ENCODE results near the gene EXOC3.

- no peak for TF ChIP-seq CTCF (conservative IDR thresholded peaks at IDR 0.05; ENCODE audit: low read depth, low read length)
- no peak for TF ChIP-seq MAZ (IDR thresholded peaks at IDR 0.05; ENCODE audit: borderline replicate concordance, low read depth, low read length)
- TF ChIP-seq MXI1 (IDR thresholded peaks at IDR 0.05; ENCODE audit: borderline replicate concordance, low read depth, low read length): no peak
- TF ChIP-seq SMC3 (IDR thresholded peaks at IDR 0.05; ENCODE audit: low read depth, low read length): no peak
- no peak for TF ChIP-seq POLR2A (IDR thresholded peaks at IDR 0.05; ENCODE audit: low read depth, low read length)
- TF ChIP-seq RAD21 (IDR thresholded peaks at IDR 0.05; ENCODE audit: low read length): no peak
- TF ChIP-seq CHD1 (IDR thresholded peaks at IDR 0.05; ENCODE audit: low read depth, low read length): no peak
- no peak for TF ChIP-seq FOS (IDR thresholded peaks at IDR 0.05; ENCODE audit: low read depth, low read length)
- no peak for TF ChIP-seq CEBPB (IDR thresholded peaks at IDR 0.05; ENCODE audit: low read depth, low read length)
- TF ChIP-seq BHLHE40 (IDR thresholded peaks at IDR 0.05; ENCODE audit: low read depth, low read length): no peak
- no peak for TF ChIP-seq MAFK (IDR thresholded peaks at IDR 0.05; ENCODE audit: low read depth, low read length)
- TF ChIP-seq RCOR1 (IDR thresholded peaks at IDR 0.05; ENCODE audit: insufficient replicate concordance, low read length): no peak
- TF ChIP-seq RFX5 (IDR thresholded peaks at IDR 0.05; ENCODE audit: low read depth, low read length): no peak
Measured at GRCh38 chr5:491856-492155, 48.8 kb downstream of the EXOC3 start.
